PFSK-1 (cell line): Measurements from ENCODE around the gene EP400.

Source experiments
- FOXP2 ChIP-seq: optimal IDR thresholded peaks from 2 replicates; pipeline ENCODE3; 2011; ENCODE audit warnings: borderline replicate concordance, control low read depth, inconsistent platforms; ENCODE audit not compliant: insufficient read depth; ENCODE audit errors: extremely low read length, extremely low read depth
- POLR2AphosphoS5 ChIP-seq: IDR thresholded peaks from 2 replicates; pipeline ENCODE4 v1.6.1; 2012; ENCODE audit warnings: low read depth, mild to moderate bottlenecking, control low read depth, low read length, moderate library complexity
- REST ChIP-seq, 2 experiments: IDR thresholded peaks; 2 replicates each; pipeline versions ENCODE4 v1.6.1 to v1.8.0; 2011 to 2012; ENCODE audit warnings: low read depth in 2 of 2, low read length in 2 of 2, control low read depth in 1 of 2, inconsistent platforms in 1 of 2, mild to moderate bottlenecking in 1 of 2, moderate library complexity in 1 of 2; ENCODE audit not compliant: insufficient read depth in 1 of 2
- SIN3A ChIP-seq: IDR thresholded peaks from 2 replicates; pipeline ENCODE4 v1.6.1; 2012; ENCODE audit warnings: mild to moderate bottlenecking, low read length, moderate library complexity, borderline replicate concordance; ENCODE audit not compliant: insufficient read depth
- TAF1 ChIP-seq: IDR thresholded peaks from 2 replicates; pipeline ENCODE4 v1.6.1; 2012; ENCODE audit warnings: low read length, control low read depth, borderline replicate concordance; ENCODE audit not compliant: insufficient read depth

The EP400 gene

GRCh38 chr12:131903270-131904255 is 46.2 kb upstream of the EP400 start:
- TF ChIP-seq FOXP2 (no peak), POLR2AphosphoS5 (no peak), REST (IDR thresholded peaks at IDR 0.05; ENCODE audit: insufficient read depth in 1 of 2, low read depth in 2 of 2, low read length in 2 of 2) (no peak), TAF1 (no peak), SIN3A (no peak)

GRCh38 chr12:131904346-131904745 is 45.4 kb upstream of the EP400 start:
- TF ChIP-seq TAF1 (no peak), FOXP2 (no peak), SIN3A (no peak), POLR2AphosphoS5 (no peak), REST (IDR thresholded peaks at IDR 0.05; ENCODE audit: insufficient read depth in 1 of 2, low read depth in 2 of 2, low read length in 2 of 2) (no peak)

- TF ChIP-seq FOXP2 (no peak), REST (IDR thresholded peaks at IDR 0.05; ENCODE audit: insufficient read depth in 1 of 2, low read depth in 2 of 2, low read length in 2 of 2) (no peak), TAF1 (no peak), POLR2AphosphoS5 (no peak), SIN3A (no peak)
Observed at GRCh38 chr12:131905081-131905629, 44.6 kb upstream of the EP400 start.

GRCh38 chr12:131905630-131906091 is 44.1 kb upstream of the EP400 start:
- TF ChIP-seq TAF1 (no peak), REST (IDR thresholded peaks at IDR 0.05; ENCODE audit: insufficient read depth in 1 of 2, low read depth in 2 of 2, low read length in 2 of 2) (no peak), SIN3A (no peak), FOXP2 (no peak), POLR2AphosphoS5 (no peak)
